GM19395 (cell line): ENCODE results near the gene ZNF341.

ENCODE experiments used
- ATAC-seq: cut with Tn5 transposase; IDR thresholded peaks from one replicate; pipeline ENCODE4 v1.9.1; 2021; ENCODE audit warnings: mild to moderate bottlenecking, moderate library complexity; ENCODE audit not compliant: unreplicated experiment

The ZNF341 gene

DNA sequence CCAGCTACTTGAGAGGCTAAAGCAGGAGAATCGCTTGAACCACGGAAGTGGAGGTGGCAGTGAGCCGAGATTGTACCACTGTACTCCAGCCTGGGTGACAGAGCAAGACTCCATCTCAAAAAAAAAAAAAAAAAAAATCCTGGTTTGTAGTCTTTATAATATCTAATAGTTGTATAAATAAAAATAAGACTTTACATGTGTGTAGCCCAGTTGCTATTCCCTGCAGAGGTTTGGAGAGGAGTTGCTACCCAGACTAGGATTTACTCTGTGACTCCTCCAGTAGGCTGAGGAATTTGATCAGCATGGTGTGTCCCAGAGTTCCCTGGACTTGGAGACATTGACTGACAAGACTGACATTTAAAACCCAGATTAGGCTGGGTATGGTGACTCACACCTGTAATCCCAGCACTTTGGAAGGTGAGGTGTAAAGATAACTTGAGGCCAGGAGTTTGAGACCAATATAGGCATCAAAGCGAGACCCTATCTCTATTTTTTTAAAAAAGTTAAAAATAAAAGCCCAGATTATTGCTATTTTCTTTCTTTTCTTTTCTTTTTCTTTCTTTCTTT, 89.6 kb downstream of the ZNF341 start:
- ATAC-seq: no peak

DNA sequence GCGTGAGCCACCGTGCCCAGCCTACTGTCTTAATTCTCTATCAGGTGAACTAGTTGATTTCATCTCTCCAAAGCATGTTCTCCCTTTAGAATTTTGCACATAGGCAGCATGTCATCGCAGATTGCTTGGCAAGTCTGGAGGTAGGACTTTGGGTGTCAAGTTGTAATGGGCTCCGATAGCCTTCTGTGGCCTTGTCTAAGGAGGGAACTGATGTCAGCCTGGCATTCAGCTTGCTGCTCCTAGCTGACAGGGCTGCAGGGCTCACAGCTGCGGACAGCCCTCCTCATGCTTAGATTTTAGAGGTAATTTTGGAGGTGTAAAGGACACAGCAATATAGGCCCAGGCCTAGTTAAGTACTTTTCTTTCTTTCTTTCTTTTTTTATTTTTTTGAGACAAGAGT, 90.6 kb downstream of the ZNF341 start:
- no peak for ATAC-seq

DNA sequence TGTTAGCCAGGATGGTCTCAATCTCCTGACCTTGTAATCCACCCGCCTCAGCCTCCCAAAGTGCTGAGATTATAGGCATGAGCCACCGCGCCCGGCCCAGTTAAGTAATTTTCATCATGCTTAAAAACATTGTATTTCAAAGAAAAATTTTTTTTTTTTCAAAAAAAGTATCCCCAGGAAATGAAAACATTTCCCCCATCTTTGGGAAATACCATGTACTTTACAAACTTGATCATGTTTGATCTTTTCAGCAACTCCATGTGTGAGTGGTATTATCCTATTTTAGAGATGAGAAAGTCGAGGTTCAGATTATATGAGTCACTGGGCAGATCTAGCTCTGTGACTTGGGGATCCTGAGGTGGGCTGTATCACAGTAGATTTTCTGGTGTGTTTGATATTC, 91.2 kb downstream of the ZNF341 start:
- ATAC-seq: no peak

DNA sequence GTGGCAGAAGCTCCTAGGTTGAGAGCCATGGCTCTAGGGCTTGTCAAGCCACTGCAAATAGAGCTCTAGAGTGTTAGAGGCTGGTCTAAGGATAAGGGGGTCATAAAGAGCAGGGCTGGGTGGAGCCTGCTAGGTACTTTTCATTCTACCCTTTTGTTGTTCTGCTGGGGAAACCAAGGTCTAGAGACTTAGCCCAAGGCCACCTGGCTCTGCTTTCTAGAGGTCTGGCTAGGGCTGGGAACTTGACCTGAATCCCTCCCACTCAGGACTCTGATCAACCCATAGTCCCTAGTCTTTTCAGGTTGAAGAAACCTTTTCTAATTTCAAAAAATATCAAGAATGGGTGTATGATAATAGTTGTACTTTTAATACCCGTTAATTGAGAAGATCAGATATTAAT, 93.1 kb downstream of the ZNF341 start:
- ATAC-seq: no peak

DNA sequence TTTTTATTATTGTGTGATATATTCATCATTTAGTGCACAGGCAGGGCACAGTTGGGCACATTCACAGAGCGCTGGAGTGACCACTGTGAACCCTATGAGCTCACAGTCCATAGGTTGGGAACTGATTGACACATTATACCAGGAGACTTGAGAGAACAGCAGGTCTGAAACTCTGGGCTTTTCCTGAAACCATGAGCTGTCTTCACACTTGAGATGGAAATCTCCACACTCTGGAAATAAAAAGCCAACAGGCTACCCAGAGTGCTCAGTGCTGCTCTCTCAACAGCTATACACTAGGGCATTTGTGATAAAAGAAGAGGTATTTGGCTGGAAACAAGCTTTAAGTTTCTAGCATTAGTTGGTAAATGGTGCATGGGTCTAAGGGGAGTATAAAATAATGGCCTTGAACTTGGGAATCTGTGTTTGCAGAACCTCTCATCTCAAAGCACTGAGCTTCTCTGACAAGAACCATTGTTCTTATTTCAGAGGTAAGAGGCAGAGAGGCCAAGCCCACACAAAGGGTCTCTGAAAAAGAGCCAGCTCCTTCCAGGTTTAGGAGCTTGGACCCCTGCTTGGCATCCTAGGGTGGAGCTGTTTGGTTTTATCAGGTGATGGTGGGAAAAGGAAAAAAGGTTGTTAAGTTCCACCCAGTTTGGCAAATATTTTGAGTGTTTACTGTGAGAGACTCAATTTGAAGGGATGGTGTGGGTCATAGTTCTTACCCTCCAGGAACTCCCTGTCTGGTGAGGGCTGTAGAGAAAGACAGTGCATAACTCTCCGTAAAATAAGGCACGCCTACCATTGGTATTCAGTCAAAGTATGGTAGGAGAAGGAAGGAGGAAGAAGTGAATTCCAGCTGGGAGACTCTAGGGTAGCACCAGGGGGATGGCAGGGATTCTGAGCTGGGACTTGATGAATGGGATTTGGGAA, 93.8 kb downstream of the ZNF341 start:
- ATAC-seq: no peak

DNA sequence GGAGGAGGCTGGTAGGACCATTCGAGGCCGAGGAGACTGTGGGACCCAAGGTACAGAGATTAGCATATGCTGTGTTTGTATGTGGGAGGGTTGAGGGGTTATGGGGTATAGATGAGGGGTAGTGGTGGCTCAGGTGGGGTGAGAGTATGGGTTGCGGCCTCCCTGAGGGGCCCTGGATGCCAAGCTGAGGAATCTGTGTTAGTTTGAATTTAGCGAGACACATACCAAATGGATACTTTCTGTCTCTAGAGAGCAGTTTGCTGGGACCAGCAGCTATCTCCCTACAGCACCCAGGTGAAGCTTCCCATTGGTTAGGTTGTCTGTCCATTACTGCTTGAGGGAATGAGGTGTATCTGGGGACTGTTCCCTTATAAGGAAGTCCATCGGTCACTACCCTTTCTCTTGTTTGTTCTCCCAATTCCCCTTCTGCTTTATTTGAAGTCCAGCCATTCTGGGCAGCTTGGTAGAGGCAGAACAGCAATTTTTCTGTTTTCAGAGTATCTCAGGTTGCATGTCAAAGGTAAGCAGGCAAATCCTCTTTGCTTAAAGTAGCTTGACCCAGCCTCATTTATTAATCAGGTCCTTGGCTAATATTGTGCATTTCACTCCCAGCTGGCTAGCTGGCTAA, 94.6 kb downstream of the ZNF341 start:
- ATAC-seq: no peak

DNA sequence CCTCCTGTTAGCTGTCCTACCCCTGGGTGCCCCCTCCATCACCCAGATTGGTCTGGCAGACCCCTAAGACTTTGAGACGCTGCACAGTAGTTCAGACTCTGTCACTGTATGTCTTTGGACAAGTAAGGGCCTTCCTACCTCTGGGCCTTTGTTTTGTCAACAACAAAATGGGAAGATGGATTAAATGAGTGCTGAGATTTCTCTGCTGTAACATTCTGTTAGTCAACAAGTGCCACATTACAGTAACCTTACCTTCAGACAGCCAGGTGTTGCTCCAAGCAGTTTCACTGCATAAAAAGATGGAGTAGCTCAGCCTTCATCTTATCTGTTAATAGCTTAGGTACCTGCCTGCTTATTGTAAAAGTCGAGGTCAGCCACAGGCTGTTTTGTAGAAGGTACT, 95.3 kb downstream of the ZNF341 start:
- ATAC-seq: no peak

DNA sequence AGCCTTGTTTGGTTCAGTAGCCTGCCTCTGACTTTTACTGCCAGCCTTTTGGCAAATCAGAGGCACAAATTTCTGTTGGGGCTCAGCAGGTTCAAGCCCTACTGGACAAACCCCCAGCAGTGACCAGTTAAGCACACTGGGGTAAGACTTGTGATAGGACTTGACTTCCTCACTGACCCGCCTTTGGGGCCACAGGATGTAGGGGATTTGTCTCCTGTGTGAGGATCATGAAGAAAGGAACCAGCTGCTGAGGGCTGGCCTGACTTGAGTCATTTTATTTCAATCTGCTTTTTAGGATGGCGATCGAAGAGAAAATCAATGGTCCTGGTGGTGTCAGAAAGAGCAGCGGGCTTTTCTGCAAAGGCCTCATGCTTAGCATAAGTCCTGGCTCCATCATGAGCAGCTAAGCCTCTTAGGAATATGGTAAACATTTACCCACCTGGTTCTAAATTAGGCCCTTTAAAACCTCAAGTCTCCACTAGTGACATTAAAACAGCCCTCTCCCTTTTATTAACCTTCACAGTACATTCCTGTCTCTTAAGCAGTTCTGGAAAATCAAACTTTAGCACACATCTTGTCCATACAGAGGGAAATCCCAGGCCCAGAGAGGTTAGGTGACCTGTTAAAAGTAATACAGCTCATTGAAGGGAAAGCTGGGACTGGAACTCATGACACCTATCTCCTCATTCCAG, 96.0 kb downstream of the ZNF341 start:
- no peak for ATAC-seq

DNA sequence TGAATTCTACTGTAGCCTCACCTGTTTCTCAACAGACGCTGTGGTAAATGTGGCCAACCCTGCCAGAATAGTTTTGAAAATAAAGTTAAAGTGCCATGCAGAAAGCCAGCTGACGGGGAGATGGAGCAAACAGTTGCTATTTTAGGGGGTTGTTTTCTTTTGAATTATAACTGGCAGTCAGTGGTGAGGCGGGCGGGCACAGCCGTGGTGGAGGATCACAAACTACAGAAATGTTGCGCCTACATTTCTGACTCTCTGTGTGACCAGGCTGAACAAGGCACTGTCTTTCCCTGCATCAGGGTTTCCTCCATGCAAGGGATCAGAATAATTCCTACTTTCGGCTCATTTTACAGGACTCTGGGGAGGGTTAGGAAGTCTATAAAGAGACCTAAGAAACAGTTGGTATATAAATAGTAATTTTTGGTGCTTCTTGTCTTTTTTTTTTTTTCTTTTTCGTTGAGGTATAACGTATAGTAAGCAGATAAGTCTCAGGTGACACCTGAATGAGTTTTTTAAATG, 96.6 kb downstream of the ZNF341 start:
- no peak for ATAC-seq

DNA sequence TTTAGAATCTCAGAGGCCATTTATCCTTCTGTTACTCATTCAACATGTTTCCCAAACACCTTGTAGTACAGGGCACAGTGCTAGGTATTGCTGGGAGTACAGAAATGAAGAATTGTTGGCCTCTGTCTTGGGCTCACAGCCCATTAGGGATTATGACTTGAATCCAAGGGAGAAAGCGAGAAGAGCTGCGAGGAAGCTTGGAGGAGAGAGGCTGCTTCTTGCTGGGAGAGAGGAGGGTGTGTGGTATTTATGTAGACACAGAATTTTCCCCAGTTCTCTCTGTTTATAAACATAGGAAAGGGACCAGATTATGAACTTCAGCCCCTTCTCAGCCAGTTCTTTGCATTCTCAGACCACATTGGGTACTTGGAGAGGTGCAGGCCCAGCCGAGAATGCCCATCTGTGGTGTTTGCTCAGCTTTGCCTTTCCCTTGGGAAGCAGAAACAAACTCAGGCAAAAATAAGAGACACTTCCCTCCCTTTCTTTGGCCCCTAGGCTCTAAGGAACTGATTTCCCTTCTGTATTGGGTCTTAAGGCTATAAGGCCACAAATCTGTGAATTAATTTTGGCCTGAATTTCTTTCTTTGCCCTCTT, 97.3 kb downstream of the ZNF341 start:
- ATAC-seq: no peak

DNA sequence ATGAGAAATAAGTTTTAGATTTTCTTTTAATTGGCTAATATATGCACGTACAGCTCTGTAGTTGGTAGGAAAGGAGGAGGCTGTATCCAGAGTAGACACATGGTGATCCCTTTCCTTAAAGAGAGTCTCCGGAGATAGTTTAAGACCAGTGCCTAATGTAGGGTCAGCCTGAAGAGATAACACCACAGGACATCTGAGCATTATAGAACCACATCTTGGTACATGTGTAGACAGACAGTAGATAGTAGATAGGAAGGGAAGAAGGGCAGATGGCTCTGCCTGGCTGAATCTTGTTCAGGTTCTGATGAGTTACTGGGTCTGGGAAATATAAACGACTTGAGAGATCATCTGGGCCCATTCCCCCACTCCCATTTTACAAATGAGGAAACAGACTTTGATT, 97.8 kb downstream of the ZNF341 start:
- no peak for ATAC-seq

DNA sequence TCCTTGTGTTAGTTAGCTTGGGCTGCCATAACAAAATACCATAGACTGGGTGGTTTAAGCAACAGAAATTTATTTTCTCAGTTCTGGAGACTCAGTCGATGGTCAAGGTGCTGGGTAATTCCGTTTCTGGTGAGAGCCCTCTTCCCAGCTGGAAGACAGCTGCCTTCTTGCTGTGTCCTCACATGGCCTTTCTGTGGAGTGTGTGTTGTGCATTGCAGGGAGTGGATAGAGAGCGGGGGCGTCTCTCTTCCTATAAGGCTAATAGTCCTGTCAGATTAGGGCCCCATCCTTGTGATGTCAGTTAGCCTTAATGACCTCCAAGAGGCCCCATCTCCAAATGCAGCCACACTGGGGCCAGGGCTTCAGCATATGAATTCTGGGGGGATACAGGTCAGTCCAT, 98.6 kb downstream of the ZNF341 start:
- no peak for ATAC-seq

DNA sequence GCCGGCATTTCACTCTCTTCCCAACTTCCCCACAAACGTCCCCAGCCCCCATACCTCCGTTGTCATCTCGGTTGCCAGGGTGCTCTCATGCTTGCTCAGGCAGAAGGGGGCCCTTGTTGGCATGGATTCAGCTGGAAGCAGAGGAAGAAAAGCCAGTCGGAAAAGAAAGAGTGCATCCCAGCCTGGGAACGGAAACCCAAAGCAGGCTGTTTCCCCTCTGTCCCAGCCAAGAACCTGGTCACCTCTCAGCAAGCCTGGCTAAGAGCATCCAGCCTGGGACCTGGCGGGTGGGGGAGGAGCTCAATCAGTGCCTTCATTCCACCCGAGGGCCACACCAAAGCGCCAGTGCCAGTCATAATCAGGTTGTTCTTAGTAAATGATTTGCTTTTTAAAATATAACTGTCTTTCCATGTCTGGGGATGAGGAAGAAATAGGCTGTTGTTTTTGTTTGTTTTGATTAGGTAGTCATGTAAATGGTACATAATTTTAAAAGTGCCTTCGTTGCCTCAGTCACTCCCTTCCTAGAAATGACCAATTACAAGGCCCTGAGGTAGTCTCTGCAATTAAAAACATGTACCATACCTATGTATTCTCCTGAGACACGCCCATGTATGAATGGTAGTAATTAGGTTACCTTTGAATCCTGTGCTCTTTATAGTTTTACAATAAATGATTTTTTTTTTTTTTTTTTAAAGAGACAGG, 100.5 kb downstream of the ZNF341 start:
- ATAC-seq: no peak

DNA sequence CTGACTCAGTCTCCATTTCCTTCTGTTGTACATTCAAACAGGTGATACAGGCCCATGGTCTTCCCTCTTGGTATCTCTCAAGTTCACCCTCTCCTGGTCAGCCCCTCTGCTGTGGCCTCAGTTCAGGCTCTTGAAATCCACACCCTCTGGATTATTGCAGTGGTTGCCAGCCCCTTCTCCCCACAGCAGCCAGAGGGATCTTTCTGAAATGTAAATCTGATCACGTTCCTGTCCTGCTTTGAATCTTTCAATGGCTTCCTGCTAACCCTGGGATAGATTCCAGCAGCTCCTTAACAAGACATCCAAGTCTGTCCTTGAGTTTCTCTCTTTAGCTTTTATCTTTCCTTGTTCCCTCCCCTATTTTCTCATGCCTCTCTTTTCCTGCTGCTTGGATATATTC, 101.5 kb downstream of the ZNF341 start:
- no peak for ATAC-seq

DNA sequence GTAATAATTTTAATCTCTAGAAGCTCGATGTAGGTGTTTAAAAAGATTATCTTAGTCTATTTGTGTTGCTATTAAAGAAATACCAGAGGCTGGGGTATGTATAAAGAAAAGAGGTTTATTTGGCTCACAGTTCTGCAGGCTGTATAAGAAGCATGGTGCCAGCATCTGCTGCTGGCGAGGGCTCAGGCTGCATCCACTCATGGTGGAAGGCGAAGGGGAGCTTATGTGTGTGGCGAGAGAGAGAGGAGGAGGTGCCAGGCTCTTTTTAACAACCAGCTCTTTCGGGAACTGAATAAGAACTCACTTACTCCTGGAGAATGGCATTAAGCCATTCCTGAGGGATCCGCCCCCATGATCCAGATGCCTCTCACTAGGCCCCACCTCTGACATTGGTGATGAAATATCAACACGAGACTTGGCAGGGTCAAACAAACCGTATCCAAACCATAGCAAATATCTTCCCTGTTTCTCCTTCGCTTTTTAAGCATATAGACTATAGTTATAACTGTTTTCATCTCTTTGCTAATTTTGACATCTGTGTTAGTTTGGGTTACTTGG, 103.9 kb downstream of the ZNF341 start:
- no peak for ATAC-seq

DNA sequence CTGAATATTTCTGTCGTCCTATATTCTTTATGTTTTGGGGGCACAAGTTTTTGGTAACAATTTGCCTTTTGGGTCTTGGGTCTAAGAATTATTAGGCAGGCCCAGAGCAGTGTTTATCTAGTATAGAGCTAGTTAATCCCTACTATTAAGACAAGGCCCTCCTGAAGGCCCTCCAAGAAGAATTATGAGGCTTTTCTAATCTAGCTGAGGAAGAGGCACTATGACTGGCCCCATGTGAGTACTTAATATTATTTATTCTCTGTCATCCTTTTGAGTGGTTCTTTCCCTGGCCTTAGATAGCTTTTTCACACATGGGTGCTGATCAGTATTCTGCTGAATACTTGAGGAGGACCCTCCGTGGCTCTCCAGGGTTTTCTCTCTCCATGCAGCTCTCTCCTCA, 104.5 kb downstream of the ZNF341 start:
- no peak for ATAC-seq

DNA sequence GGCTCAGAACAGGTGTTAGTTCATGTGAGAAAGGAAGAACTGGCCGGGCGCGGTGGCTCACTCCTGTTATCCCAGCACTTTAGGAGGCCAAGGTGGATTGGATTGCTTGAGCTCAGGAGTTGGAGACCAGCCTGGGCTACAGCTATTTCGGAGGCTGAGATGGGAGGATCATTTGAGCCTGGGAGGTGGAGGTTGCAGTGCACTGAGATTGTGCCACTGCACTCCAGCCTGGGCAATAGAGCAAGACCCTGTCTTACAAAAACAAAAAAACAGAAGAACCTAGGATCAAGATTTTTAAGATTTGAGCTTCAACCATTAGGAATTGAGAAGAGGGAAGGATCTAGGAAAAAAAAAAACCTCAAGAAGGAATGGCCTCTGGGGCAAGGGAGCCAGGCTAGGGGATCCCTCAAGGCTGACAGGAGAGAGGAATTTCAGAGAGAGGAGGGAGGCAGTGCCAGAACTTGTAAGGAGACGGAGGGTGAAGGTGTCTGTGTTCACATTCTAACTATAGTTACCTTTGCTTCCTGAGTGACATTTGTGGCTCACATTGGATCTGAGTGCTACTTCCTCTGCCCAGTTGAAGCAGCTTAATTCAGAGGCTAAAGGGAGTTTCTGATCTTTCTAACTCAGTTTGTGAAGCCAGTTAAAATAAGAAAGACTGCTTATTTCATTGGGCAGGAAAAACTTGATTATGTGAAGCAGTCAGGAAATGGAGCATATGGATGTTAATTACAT, 105.5 kb downstream of the ZNF341 start:
- ATAC-seq: no peak

DNA sequence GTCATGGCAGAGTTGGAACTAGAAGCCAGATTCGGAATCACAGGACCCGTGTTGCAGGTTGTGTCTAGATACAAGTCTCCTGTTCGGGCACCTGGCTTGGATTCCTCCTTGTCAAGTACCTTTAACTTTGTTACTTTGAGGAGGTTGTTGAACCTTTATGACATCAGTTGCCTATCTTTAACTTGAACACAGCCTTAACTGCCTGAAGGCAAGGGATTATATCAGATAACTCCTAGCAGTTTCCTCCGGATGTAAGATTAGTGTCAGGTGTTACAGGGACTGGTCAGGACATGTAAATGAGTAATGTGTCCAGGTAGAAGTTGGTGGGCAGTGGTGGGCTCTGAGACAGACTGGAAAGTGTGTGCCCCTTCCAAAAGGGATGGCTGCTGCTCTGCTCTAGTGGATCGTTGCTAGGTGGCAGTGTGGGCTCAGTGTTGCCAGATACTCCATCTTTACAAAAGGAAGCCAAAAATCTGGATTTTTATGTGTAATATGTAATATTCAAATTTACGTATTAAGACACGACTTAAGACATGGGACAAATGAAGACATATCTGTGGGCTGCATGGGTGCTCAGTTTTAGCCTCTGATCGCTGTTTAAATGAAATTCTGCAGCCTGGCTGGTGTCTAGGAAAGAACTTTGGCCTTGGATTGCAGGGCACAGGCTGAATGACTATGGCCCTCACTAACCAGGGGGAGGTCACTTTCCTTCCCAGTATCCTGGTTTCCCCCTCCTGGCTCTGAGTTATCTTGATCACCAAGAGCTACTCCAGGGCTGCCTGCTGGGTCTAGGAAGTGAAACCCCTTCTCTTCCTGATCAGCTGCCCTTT, 106.5 kb downstream of the ZNF341 start:
- ATAC-seq: no peak
